Testis (tissue), 2 donors: ENCODE measurements around the gene GOLGA7B.
"Not testable (repeated sequence)": the region's sequence is repeated elsewhere in the genome, so short reads cannot be mapped to it uniquely, and the experiment has no call there.

Experiments used
- POLR2A ChIP-seq: fragments of 450-650 bp; IDR thresholded peaks from one replicate; pipeline ENCODE4 v1.6.1; 2017; ENCODE audit warnings: antibody characterized with exemption, mild to moderate bottlenecking, moderate library complexity
- TF ChIP-seq, protein P1 (sequence below), 3 experiments: fragments of 450-650 bp in 2 of 3; fragments of 200-600 bp in 1 of 3; sonication (generic) in 1 of 3; IDR thresholded peaks; one replicate each; pipeline ENCODE4 v1.5.1; 2016 to 2019; ENCODE audit warnings: antibody characterized with exemption in 3 of 3, mild to moderate bottlenecking in 2 of 3, moderate library complexity in 1 of 3

DNA sequence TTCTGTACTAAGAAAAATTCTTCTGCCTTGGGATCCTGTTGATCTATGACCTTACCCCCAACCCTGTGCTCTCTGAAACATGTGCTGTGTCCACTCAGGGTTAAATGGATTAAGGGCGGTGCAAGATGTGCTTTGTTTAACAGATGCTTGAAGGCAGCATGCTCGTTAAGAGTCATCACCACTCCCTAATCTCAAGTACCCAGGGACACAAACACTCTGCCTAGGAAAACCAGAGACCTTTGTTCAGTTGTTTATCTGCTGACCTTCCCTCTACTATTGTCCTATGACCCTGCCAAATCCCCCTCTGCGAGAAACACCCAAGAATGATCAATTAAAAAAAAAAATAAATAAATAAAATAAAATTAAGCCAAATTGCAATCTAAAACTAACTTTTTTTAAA lies 7.5 kb upstream of the GOLGA7B start:
- TF ChIP-seq, protein P1, sequence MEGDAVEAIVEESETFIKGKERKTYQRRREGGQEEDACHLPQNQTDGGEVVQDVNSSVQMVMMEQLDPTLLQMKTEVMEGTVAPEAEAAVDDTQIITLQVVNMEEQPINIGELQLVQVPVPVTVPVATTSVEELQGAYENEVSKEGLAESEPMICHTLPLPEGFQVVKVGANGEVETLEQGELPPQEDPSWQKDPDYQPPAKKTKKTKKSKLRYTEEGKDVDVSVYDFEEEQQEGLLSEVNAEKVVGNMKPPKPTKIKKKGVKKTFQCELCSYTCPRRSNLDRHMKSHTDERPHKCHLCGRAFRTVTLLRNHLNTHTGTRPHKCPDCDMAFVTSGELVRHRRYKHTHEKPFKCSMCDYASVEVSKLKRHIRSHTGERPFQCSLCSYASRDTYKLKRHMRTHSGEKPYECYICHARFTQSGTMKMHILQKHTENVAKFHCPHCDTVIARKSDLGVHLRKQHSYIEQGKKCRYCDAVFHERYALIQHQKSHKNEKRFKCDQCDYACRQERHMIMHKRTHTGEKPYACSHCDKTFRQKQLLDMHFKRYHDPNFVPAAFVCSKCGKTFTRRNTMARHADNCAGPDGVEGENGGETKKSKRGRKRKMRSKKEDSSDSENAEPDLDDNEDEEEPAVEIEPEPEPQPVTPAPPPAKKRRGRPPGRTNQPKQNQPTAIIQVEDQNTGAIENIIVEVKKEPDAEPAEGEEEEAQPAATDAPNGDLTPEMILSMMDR (IDR thresholded peaks at IDR 0.05) = not testable (repeated sequence)
- TF ChIP-seq POLR2A = not testable (repeated sequence)
